K562 (cell line): ENCODE data around the gene HADHB.

Source experiments
- CTCF ChIP-seq, 3 experiments: IDR thresholded peaks in 2 of 3; conservative IDR thresholded peaks in 1 of 3; 2 replicates each; pipeline ENCODE4 v1.5.1; 2011 to 2012; ENCODE audit warnings: low read length in 3 of 3, mild to moderate bottlenecking in 3 of 3, control low read depth in 2 of 3, improper control_type of control experiment in 1 of 3, inconsistent platforms in 1 of 3, low read depth in 1 of 3, mixed read lengths in 1 of 3, moderate library complexity in 1 of 3; ENCODE audit not compliant: insufficient read depth in 2 of 3
- HIVEP1 ChIP-seq: fragments of 250-450 bp; sonication (Bioruptor Pico); IDR thresholded peaks from 2 replicates; pipeline ENCODE4 v1.4.0; 2020; ENCODE audit warnings: mild to moderate bottlenecking
- JUN ChIP-seq, 2 experiments: sonication (generic) in 1 of 2; formaldehyde crosslinking in 1 of 2; IDR thresholded peaks; 2 replicates each; pipeline versions ENCODE4 v1.6.1 to v1.8.0; 2012 to 2022; ENCODE audit warnings: borderline replicate concordance in 2 of 2, mild to moderate bottlenecking in 2 of 2, improper control_type of control experiment in 1 of 2, low read depth in 1 of 2, low read length in 1 of 2, missing genetic modification reagents in 1 of 2
- MBD1 ChIP-seq: fragments of 250-450 bp; sonication (Bioruptor Pico); IDR thresholded peaks from 2 replicates; pipeline ENCODE4 v1.8.0; 2022; ENCODE audit warnings: inconsistent platforms
- PYGO2 ChIP-seq: fragments of 450-650 bp; IDR thresholded peaks from 2 replicates; pipeline ENCODE4 v1.6.1; 2016; ENCODE audit warnings: mild to moderate bottlenecking, missing genetic modification characterization, moderate library complexity, missing compliant biosample characterization
- REST ChIP-seq, 2 experiments: fragments of 450-650 bp; formaldehyde crosslinking in 1 of 2; IDR thresholded peaks; 2 replicates each; pipeline versions ENCODE4 v1.4.0 to v1.6.1; 2014 to 2020; ENCODE audit warnings: mild to moderate bottlenecking in 2 of 2, borderline replicate concordance in 1 of 2, low read depth in 1 of 2
- SOX6 ChIP-seq: fragments of 450-650 bp; IDR thresholded peaks from 2 replicates; pipeline ENCODE4 v1.6.1; 2014; ENCODE audit warnings: mild to moderate bottlenecking
- ZNF239 ChIP-seq: fragments of 250-450 bp; sonication (Bioruptor Pico); IDR thresholded peaks from 2 replicates; pipeline ENCODE4 v1.4.0; 2020; ENCODE audit warnings: mild to moderate bottlenecking
- ZNF707 ChIP-seq: fragments of 250-450 bp; sonication (Bioruptor Pico); conservative IDR thresholded peaks from 2 replicates; pipeline ENCODE4 v1.8.0; 2022; ENCODE audit warnings: inconsistent platforms, mild to moderate bottlenecking, moderate library complexity

- no peak for TF ChIP-seq PYGO2 (tag)
- TF ChIP-seq SOX6 = no peak
- TF ChIP-seq REST (IDR thresholded peaks at IDR 0.05; ENCODE audit: borderline replicate concordance) = no peak
- no peak for TF ChIP-seq REST (CRISPR knock-in tag; IDR thresholded peaks at IDR 0.05; ENCODE audit: low read depth)
- no peak for TF ChIP-seq CTCF (IDR thresholded peaks at IDR 0.05 in 2 of 3, conservative IDR thresholded peaks at IDR 0.05 in 1 of 3; ENCODE audit: insufficient read depth in 2 of 3, low read depth in 1 of 3, low read length in 3 of 3)
- TF ChIP-seq ZNF239 = no peak
- TF ChIP-seq ZNF707 (CRISPR knock-in tag) = no peak
- TF ChIP-seq HIVEP1 (CRISPR knock-in tag) = no peak
- no peak for TF ChIP-seq JUN (IDR thresholded peaks at IDR 0.05; ENCODE audit: borderline replicate concordance, low read depth, low read length)
- TF ChIP-seq JUN (CRISPR knock-in tag; IDR thresholded peaks at IDR 0.05; ENCODE audit: borderline replicate concordance) = no peak
- no peak for TF ChIP-seq MBD1 (CRISPR knock-in tag)
Measured at GRCh38 chr2:26300234-26300925, 55.6 kb downstream of the HADHB start.
